HCT116 (cell line): ENCODE data around the gene TOM1. TPM values are rescaled to one million over a fixed set of nuclear protein-coding genes. Genes with fewer than 3 reads are reported as not detected.

Experiments
- ATAC-seq: fragments of 200-7000 bp; cut with Tn5 transposase; 2 replicates; pipeline ENCODE4 v1.9.1; 2020; ENCODE audit warnings: mild to moderate bottlenecking, moderate library complexity
- BruUV-seq: library from RNA; stranded (reverse); fragments of 400-500 nt; replicated peaks from 2 replicates; lab custom pipeline; 2021; lab: Mats Ljungman, UMichigan
- CTCF ChIA-PET: fragments of 300-600 bp; sonication (Branson Sonifier 250); formaldehyde crosslinking; loops from one replicate; lab custom pipeline; 2021; ENCODE audit warnings: antibody characterized with exemption; lab: Charles Lee
- POLR2A ChIA-PET: fragments of 300-600, 350-600 bp; sonication (Branson Sonifier 250); formaldehyde crosslinking; loops from one replicate; lab custom pipeline; 2021; ENCODE audit warnings: antibody characterized with exemption; lab: Charles Lee
- RAD21 ChIA-PET, 2 experiments: fragments of 300-600 bp; sonication (Branson Sonifier 250); formaldehyde crosslinking; loops; one replicate each; lab custom pipeline; 2023; ENCODE audit warnings: low total read pairs in 2 of 2; ENCODE audit not compliant: uncharacterized antibody in 2 of 2, unreplicated experiment in 2 of 2, low non-redundant PET in 1 of 2; lab: Charles Lee
- DNase-seq: peaks from one replicate; pipeline ENCODE4 v3.0.0-alpha.2; 2010; ENCODE audit warnings: low read depth, low spot score
- H2AFZ ChIP-seq: fragments of 200-600 bp; shearing (Covaris generic), sonication (generic); 2 replicates; pipeline ENCODE4 v1.6.1; 2017; ENCODE audit warnings: low read depth, mixed run types, mixed read lengths, antibody characterized with exemption, low read length; ENCODE audit not compliant: poor library complexity, severe bottlenecking
- H3K27ac ChIP-seq: 2 replicates; pipeline ENCODE4 v1.5.1; 2012; ENCODE audit warnings: low read depth, low read length
- H3K27me3 ChIP-seq: fragments of 200-600 bp; sonication (generic); 2 replicates; pipeline ENCODE4 v1.6.1; 2016; ENCODE audit warnings: mixed run types, low read length, mixed read lengths; ENCODE audit not compliant: insufficient read depth
- H3K36me3 ChIP-seq, 2 experiments: fragments of 200-500 bp in 1 of 2; fragments of 200-600 bp in 1 of 2; sonication (Bioruptor generic) in 1 of 2; sonication (generic) in 1 of 2; 2 replicates each; pipeline versions ENCODE4 v1.5.1 to v1.6.1; 2014 to 2016; ENCODE audit warnings: low read length in 2 of 2, inconsistent platforms in 1 of 2, mixed read lengths in 1 of 2, mixed run types in 1 of 2; ENCODE audit not compliant: insufficient read depth in 2 of 2, control insufficient read depth in 1 of 2
- H3K4me1 ChIP-seq, 2 experiments: fragments of 200-600 bp in 1 of 2; sonication (generic) in 1 of 2; 2 replicates each; pipeline versions ENCODE4 v1.5.1 to v1.6.1; 2012 to 2017; ENCODE audit warnings: low read length in 2 of 2, inconsistent platforms in 1 of 2, mild to moderate bottlenecking in 1 of 2, mixed read lengths in 1 of 2, mixed run types in 1 of 2, moderate library complexity in 1 of 2; ENCODE audit not compliant: insufficient read depth in 2 of 2, control insufficient read depth in 1 of 2
- H3K4me2 ChIP-seq: fragments of 200-600 bp; sonication (generic); 2 replicates; pipeline ENCODE4 v1.6.1; 2017; ENCODE audit warnings: mixed run types, low read length, mixed read lengths
- H3K4me3 ChIP-seq, 2 experiments: fragments of 200-600 bp in 1 of 2; sonication (generic) in 1 of 2; replicated peaks in 1 of 2; 2 replicates each; pipeline ENCODE4 v1.5.1; 2011 to 2016; ENCODE audit warnings: low read length in 2 of 2, control low read depth in 1 of 2, low read depth in 1 of 2, mild to moderate bottlenecking in 1 of 2, mixed read lengths in 1 of 2, mixed run types in 1 of 2
- H3K79me2 ChIP-seq: fragments of 200-600 bp; sonication (generic); 2 replicates; pipeline ENCODE4 v1.6.1; 2017; ENCODE audit warnings: mild to moderate bottlenecking, mixed run types, low read length, moderate library complexity, mixed read lengths; ENCODE audit not compliant: insufficient read depth
- H3K9ac ChIP-seq: fragments of 200-600 bp; sonication (generic); 2 replicates; pipeline ENCODE4 v1.6.1; 2016; ENCODE audit warnings: low read length, mixed read lengths
- H3K9me2 ChIP-seq: fragments of 200-600 bp; sonication (generic), shearing (Covaris generic); 2 replicates; pipeline ENCODE4 v1.6.1; 2017; ENCODE audit warnings: mixed run types, mild to moderate bottlenecking, moderate library complexity; ENCODE audit not compliant: insufficient read depth
- H3K9me3 ChIP-seq, 2 experiments: fragments of 200-500 bp in 1 of 2; fragments of 200-600 bp in 1 of 2; sonication (Bioruptor generic) in 1 of 2; sonication (generic) in 1 of 2; 2 replicates each; pipeline ENCODE4 v1.6.1; 2014 to 2017; ENCODE audit warnings: low read length in 2 of 2, mixed read lengths in 2 of 2, inconsistent platforms in 1 of 2, low read depth in 1 of 2, mild to moderate bottlenecking in 1 of 2, mixed run types in 1 of 2, moderate library complexity in 1 of 2; ENCODE audit not compliant: control insufficient read depth in 1 of 2, insufficient read depth in 1 of 2
- H4K20me1 ChIP-seq: fragments of 200-600 bp; sonication (generic), shearing (Covaris generic); 2 replicates; pipeline ENCODE4 v1.6.1; 2017; ENCODE audit warnings: mixed run types, mild to moderate bottlenecking, moderate library complexity; ENCODE audit not compliant: insufficient read depth
- CTCF ChIP-seq, 3 experiments: fragments of 200-600 bp in 1 of 3; sonication (generic) in 1 of 3; IDR thresholded peaks in 2 of 3; conservative IDR thresholded peaks in 1 of 3; 2 replicates each; pipeline ENCODE4 v1.5.1; 2012 to 2017; ENCODE audit warnings: low read depth in 2 of 3, low read length in 2 of 3, antibody characterized with exemption in 1 of 3, borderline replicate concordance in 1 of 3, control low read depth in 1 of 3, mild to moderate bottlenecking in 1 of 3, mixed read lengths in 1 of 3, mixed run types in 1 of 3, moderate library complexity in 1 of 3; ENCODE audit not compliant: insufficient read depth in 1 of 3
- EGR1 ChIP-seq: IDR thresholded peaks from 2 replicates; pipeline ENCODE4 v1.6.1; 2012; ENCODE audit warnings: low read depth
- EZH2 ChIP-seq: fragments of 200-600 bp; sonication (generic); IDR thresholded peaks from 2 replicates; pipeline ENCODE4 v1.6.1; 2017; ENCODE audit warnings: antibody characterized with exemption, mixed run types
- EZH2phosphoT487 ChIP-seq: fragments of 200-600 bp; IDR thresholded peaks from 2 replicates; pipeline ENCODE4 v1.6.1; 2018; ENCODE audit warnings: antibody characterized with exemption, borderline replicate concordance
- FOSL1 ChIP-seq: IDR thresholded peaks from 2 replicates; pipeline ENCODE4 v1.6.1; 2012; ENCODE audit warnings: low read depth
- JUND ChIP-seq: IDR thresholded peaks from 2 replicates; pipeline ENCODE4 v1.6.1; 2012
- POLR2AphosphoS5 ChIP-seq: IDR thresholded peaks from 2 replicates; pipeline ENCODE4 v1.6.1; 2011; ENCODE audit warnings: mild to moderate bottlenecking, low read depth, low read length, moderate library complexity
- RAD21 ChIP-seq: IDR thresholded peaks from 2 replicates; pipeline ENCODE4 v1.6.1; 2012; ENCODE audit warnings: low read depth, mild to moderate bottlenecking
- SP1 ChIP-seq: IDR thresholded peaks from 2 replicates; pipeline ENCODE4 v1.6.1; 2012; ENCODE audit warnings: low read depth
- TCF7L2 ChIP-seq: IDR thresholded peaks from 2 replicates; pipeline ENCODE4 v1.7.0; 2011; ENCODE audit warnings: borderline replicate concordance, inconsistent platforms; ENCODE audit not compliant: insufficient read depth, insufficient read length; ENCODE audit errors: extremely low read depth
- YY1 ChIP-seq: IDR thresholded peaks from 2 replicates; pipeline ENCODE4 v1.6.1; 2011; ENCODE audit warnings: low read length, low read depth, moderate library complexity, mild to moderate bottlenecking; ENCODE audit not compliant: insufficient replicate concordance; ENCODE audit errors: extremely low read depth
- ZBTB33 ChIP-seq: IDR thresholded peaks from 2 replicates; pipeline ENCODE4 v1.6.1; 2011; ENCODE audit warnings: mild to moderate bottlenecking, low read length, moderate library complexity; ENCODE audit not compliant: insufficient replicate concordance; ENCODE audit errors: extremely low read depth
- ZNF274 ChIP-seq: fragments of 200-500 bp; sonication (Bioruptor generic); IDR thresholded peaks from 2 replicates; pipeline ENCODE4 v1.6.1; 2014; ENCODE audit warnings: mild to moderate bottlenecking, low read depth, low read length, inconsistent platforms
- intact Hi-C: fragments of 100-400 bp; cut with micrococcal nuclease; formaldehyde crosslinking; loops from 2 replicates; pipeline ENCODE4 v1.10.0; 2022
- total RNA-seq: library from RNA; stranded (reverse); gene quantifications from one replicate; pipeline ENCODE4 v1.2.1, GENCODE V29; 2021; ENCODE audit not compliant: unreplicated experiment

The TOM1 gene
- total RNA-seq, 1 experiment from 2014 or later = 18.0 TPM

- ChIA-PET RAD21 (no interaction called here), CTCF (no interaction called here), POLR2A (no interaction called here)
- no peak overlapping the region for H3K27ac ChIP-seq
- DNase-seq = no peak
- H3K4me2 ChIP-seq = no peak overlapping the region
- BruUV-seq = no TSS peak
- intact Hi-C loops = no loop called here
- no peak for ATAC-seq
- no peak overlapping the region for H3K9ac ChIP-seq
- no peaks in the 10 kb centered on the region for H3K27me3 ChIP-seq
- no peak overlapping the region for H3K4me3 ChIP-seq
- peaks cover 2 to 11% of the 10 kb centered on the region in 2 experiments; a peak in 2 of 4 replicates for H3K36me3 ChIP-seq
- no peaks in the 10 kb centered on the region for H3K9me3 ChIP-seq
- H3K9me2 ChIP-seq = no peaks in the 10 kb centered on the region
- no peaks in the 10 kb centered on the region for H3K79me2 ChIP-seq
- H4K20me1 ChIP-seq = no peaks in the 10 kb centered on the region
- H2AFZ ChIP-seq = no peak overlapping the region
- TF ChIP-seq EZH2phosphoT487 (no peak), POLR2AphosphoS5 (no peak)
- H3K4me1 ChIP-seq = no peaks in the 10 kb centered on the region
Measured at GRCh38 chr22:35324762-35325161, 25.1 kb downstream of the TOM1 start.

GRCh38 chr22:35325209-35325608 lies 25.5 kb downstream of the TOM1 start:
- Histone ChIP-seq H3K9me3 (no peaks in the 10 kb centered on the region), H3K36me3 (peaks cover 2 to 11% of the 10 kb centered on the region in 2 experiments; a peak in 2 of 4 replicates), H3K4me1 (no peaks in the 10 kb centered on the region), H3K27ac (no peak overlapping the region), H3K27me3 (no peaks in the 10 kb centered on the region), H3K79me2 (no peaks in the 10 kb centered on the region), H3K9me2 (no peaks in the 10 kb centered on the region), H3K4me2 (no peak overlapping the region), H2AFZ (no peak overlapping the region), H4K20me1 (no peaks in the 10 kb centered on the region), H3K4me3 (no peak overlapping the region), H3K9ac (no peak overlapping the region)
- intact Hi-C loops = no loop called here
- POLR2A ChIA-PET = no interaction called here
- RAD21 ChIA-PET = no interaction called here
- TF ChIP-seq EGR1 (no peak), EZH2phosphoT487 (no peak), ZBTB33 (no peak), CTCF (IDR thresholded peaks at IDR 0.05 in 2 of 3, conservative IDR thresholded peaks at IDR 0.05 in 1 of 3; ENCODE audit: borderline replicate concordance in 1 of 3, insufficient read depth in 1 of 3, low read depth in 2 of 3, low read length in 2 of 3) (no peak), ZNF274 (no peak), YY1 (no peak), EZH2 (no peak), TCF7L2 (no peak), FOSL1 (no peak), RAD21 (no peak), JUND (no peak), SP1 (no peak)
- CTCF ChIA-PET = no interaction called here
- ATAC-seq (no peak), DNase-seq (no peak)
- no TSS peak for BruUV-seq
